ENCODE data around the gene COPZ1.

Gene COPZ1

GRCh38 chr12:54358191-54358944 lies 33.4 kb downstream of the COPZ1 start:
- peak; percentile 37 for DNase-seq (ENCODE audit: low read depth)

GRCh38 chr12:54358945-54359761 lies 34.2 kb downstream of the COPZ1 start:
- DNase-seq (ENCODE audit: low read depth), result peak; percentile 93

GRCh38 chr12:54359762-54360351 lies 34.9 kb downstream of the COPZ1 start:
- no peak for DNase-seq (ENCODE audit: low read depth)

GRCh38 chr12:54360717-54361456 lies 36.0 kb downstream of the COPZ1 start:
- DNase-seq (ENCODE audit: low read depth), result peak; percentile 30

- DNase-seq (ENCODE audit: low read depth), result no peak
Measured at GRCh38 chr12:54363047-54363446, 38.1 kb downstream of the COPZ1 start.

GRCh38 chr12:54363618-54364017 lies 38.7 kb downstream of the COPZ1 start:
- DNase-seq (ENCODE audit: low read depth), result no peak

- DNase-seq (ENCODE audit: low read depth), result no peak
Measured at GRCh38 chr12:54364413-54364812, 39.5 kb downstream of the COPZ1 start, which contains the start of gene GPR84. Gene GPR84, minus strand, starts transcription at chr12:54364486. Its CDS starts 635 bp downstream, at chr12:54363851.

- no peak for DNase-seq (ENCODE audit: low read depth)
Measured at GRCh38 chr12:54368025-54368708, 43.2 kb downstream of the COPZ1 start.

GRCh38 chr12:54368709-54369596 lies 44.0 kb downstream of the COPZ1 start:
- peak; percentile 85 for DNase-seq (ENCODE audit: low read depth)

GRCh38 chr12:54369597-54370131 lies 44.7 kb downstream of the COPZ1 start:
- DNase-seq (ENCODE audit: low read depth), result no peak

- no peak for DNase-seq (ENCODE audit: low read depth)
Measured at GRCh38 chr12:54370171-54370730, 45.3 kb downstream of the COPZ1 start.

- no peak for DNase-seq (ENCODE audit: low read depth)
Measured at GRCh38 chr12:54371328-54372112, 46.6 kb downstream of the COPZ1 start.

GRCh38 chr12:54372113-54372806 lies 47.3 kb downstream of the COPZ1 start:
- no peak for DNase-seq (ENCODE audit: low read depth)

- DNase-seq (ENCODE audit: low read depth), result no peak
Measured at GRCh38 chr12:54373649-54374561, 49.0 kb downstream of the COPZ1 start.

- no peak for DNase-seq (ENCODE audit: low read depth)
Measured at GRCh38 chr12:54374562-54375258, 49.8 kb downstream of the COPZ1 start.

- no peak for DNase-seq (ENCODE audit: low read depth)
Measured at GRCh38 chr12:54375259-54375579, 50.3 kb downstream of the COPZ1 start.

- DNase-seq (ENCODE audit: low read depth), result no peak
Measured at GRCh38 chr12:54376596-54376995, 51.7 kb downstream of the COPZ1 start.
